NCI-H1930 (cell line): ENCODE data around the gene GNG14.
"Not testable (repeated sequence)": the region's sequence is repeated elsewhere in the genome, so short reads cannot be mapped to it uniquely, and the experiment has no call there.

ENCODE experiments used
- DNase-seq, 2 experiments: peaks; one replicate each; lab custom pipeline; 2025; lab: John Stamatoyannopoulos, UW

The GNG14 gene

GRCh38 chr19:12667731-12668302, 20.0 kb upstream of the GNG14 start:
- DNase-seq = no peak

DNA sequence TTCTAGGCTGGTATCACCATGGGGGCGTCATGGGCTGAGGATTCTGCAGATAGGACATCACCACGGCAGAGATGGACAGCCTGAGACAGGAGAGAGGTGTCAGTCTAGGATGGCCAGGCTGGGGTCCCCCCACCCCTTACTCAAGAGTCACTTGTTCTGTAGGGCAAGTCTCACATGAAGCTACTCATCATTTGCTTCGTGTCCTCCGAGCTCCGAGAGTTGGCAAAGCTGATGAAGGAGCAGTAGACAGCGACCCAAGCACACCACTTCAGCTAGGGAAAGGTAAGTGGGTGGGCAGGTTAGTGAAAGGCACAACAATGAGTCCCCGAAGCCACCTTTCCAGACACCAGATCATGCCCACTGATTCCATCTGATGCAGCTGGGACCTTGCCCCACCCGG, 19.5 kb upstream of the GNG14 start:
- no peak for DNase-seq

GRCh38 chr19:12668932-12669269, 18.9 kb upstream of the GNG14 start:
- peak in 1 of 2 experiments; percentile 4 for DNase-seq

GRCh38 chr19:12669270-12670158, 18.3 kb upstream of the GNG14 start:
- DNase-seq = peak; percentile 73 to 74

GRCh38 chr19:12670159-12670928, 17.5 kb upstream of the GNG14 start:
- DNase-seq = no peak

DNA sequence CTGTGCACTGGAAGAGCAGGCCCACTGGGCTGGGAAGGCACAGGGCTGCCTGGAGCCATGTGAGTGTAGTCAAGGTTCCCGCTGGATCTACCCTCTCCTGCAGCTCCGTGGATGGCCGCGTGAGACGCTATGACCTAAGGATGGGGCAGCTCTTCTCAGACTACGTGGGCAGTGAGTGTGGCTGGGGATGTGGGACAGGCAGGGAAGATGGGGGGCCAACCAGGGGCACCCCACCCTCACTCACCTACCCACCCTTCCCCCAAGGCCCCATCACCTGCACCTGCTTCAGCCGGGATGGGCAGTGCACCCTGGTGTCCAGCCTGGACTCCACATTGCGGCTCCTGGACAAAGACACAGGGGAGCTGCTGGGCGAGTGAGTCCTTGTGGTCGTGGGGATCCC, 15.1 kb upstream of the GNG14 start:
- DNase-seq = no peak

GRCh38 chr19:12675399-12675798, 12.4 kb upstream of the GNG14 start:
- DNase-seq = no peak

- DNase-seq = no peak
Measured at GRCh38 chr19:12675940-12676339, 11.9 kb upstream of the GNG14 start.

- peak; percentile 36 to 69 for DNase-seq
Measured at GRCh38 chr19:12676384-12676792, 11.4 kb upstream of the GNG14 start.

DNA sequence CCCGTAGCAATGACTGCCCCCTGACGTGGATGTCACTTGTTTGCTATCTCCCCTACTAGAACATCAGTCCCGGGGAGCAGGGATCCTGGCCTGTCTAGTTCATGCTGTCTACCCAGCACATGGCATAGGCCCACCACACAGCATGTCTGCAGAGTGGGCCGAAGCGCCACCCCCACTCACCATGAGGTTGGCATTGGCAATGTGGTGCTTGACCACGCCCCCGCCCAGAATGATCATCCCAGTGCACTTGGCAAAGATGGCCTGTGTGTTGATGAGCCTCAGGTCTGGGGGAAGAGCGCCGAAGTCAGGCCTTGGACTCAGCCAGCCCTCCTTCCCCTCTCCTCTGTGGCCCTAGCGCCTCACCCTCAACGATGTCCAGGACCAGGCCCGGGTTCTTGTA, 10.9 kb upstream of the GNG14 start:
- DNase-seq = no peak

DNA sequence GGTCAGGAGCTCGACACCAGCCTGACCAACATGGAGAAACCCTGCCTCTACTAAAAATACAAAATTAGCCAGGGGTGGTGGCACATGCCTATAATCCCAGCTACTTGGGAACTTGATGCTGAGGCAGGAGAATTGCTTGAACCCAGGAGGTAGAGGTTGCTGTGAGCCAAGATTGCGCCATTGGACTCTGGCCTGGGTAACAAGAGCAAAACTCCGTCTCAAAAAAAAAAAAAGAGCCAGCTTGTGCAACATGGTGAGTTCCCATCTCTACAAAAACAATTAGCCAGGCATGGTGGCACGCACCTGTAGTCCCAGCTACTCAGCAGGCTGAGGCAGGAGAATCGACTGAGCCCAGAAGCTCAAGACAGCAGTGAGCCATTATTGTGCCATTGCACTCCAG, 9.8 kb upstream of the GNG14 start:
- not testable (repeated sequence) for DNase-seq

DNA sequence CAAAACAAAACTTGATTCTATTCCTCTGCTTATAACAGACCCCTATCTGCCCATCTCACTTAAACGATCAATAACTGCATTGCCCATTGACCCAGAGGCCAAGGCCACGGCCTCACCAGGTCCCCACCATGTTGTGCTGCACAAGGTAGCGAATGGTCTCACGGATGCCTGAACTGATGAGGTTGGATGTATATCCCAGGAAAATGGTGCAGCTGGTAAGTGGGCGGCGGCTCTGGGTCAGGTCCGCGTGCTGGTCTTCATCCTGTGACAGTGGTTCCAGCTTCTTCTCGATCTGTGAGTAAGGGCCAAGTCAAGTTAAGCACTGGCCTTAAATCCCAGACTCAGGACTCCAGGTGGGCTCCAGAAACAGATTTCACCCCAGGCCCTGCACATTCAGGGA, 7.8 kb upstream of the GNG14 start:
- no peak for DNase-seq

- peak; percentile 83 to 92 for DNase-seq
Measured at GRCh38 chr19:12681074-12681987, 6.5 kb upstream of the GNG14 start, which contains the start of gene DHPS. DHPS (minus strand) TSS chr19:12681880; CDS start chr19:12681766, 114 bp downstream.

GRCh38 chr19:12685831-12686230, 2.0 kb upstream of the GNG14 start:
- DNase-seq = no peak

GRCh38 chr19:12689012-12689411, 1.2 kb downstream of the GNG14 start:
- no peak for DNase-seq

DNA sequence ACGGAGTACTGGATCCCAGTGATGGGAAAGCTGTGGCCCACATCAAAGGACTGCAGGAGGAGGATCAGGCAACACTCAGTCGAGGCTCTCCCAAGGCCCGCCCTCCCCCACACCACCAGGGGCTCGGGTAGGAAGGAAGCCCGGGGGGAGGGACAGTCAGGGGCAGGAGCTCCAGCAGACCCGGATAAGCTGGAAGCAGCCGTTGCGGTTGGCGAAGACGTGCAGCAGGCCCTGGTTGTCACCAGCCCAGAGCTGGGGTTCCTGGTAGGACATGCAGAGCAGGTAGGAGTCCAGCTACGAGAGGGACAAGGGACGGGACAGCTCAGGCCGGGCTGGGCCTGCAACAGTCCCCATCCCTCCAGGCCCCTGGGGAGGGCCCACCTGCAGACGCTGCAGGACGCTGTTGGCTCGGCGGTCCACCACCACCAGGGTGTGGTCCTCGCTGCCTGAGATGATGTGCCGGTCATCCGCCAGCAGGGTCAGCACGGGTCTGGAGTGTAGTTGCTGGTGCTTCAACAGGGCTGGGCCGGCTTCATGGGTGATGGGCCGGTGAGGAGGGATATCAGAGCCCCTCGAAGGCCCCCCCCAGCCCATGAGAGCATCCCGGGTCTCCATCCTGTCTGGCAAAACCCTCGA, 1.9 kb downstream of the GNG14 start:
- no peak for DNase-seq

- DNase-seq = no peak
Measured at GRCh38 chr19:12692960-12693359, 5.2 kb downstream of the GNG14 start.

DNA sequence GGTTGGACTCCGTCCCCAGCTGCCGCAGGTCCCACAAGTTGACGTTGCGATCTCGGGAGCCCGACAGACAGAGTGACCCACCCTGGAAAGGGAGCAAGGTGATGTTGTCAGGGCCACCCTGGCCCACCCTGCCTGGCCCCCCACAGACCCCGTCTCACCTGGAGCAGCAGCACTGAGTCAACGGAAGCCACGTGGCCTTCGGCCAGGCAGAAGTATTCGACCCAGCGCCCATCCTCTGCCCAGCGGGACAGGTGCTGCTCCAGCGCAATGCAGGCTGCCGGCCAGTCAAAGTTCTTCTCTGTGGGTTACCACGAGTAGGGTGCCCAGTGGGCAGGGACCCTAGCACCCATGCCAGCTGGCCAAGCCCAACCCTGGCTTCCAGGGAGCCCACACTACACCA, 6.8 kb downstream of the GNG14 start:
- no peak for DNase-seq

DNA sequence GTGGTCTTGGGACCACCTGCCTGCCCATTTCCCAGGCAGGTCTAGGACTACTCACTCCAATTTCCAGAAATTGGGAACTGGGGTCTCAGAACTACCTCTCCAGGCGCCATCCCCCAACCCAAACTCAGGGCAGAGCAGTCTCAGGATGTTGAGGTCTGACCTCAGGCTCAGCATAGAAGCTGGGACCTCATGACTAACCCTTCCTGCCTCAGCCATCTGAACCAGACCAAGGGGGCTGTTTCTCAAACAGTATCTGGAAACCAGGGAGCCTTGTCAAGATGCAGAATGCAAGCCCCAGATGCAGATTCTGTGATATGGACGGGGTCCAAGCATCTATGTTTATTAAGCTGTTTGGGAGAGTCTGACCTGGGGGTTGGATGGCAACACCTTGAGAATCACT, 7.3 kb downstream of the GNG14 start:
- DNase-seq = no peak

- no peak for DNase-seq
Measured at GRCh38 chr19:12695514-12695913, 7.7 kb downstream of the GNG14 start.

DNA sequence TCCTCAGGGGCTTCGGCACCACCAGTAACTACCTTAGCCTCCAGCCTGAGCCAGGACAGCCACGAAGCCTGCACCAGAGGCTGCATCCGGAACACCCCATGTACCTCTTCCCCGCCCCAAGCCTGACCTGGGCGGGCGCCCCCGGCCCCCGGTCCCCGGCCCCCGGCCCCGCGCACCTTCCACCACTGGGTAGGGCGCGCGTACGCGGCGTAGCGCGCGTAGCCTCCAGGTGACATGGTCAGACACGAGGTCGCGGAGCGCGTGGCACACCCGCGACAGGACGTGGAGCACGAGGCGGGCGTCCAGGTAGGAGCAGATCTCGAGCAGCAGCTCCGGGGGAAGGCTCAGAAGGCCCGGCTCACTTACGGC, 8.2 kb downstream of the GNG14 start:
- no peak for DNase-seq
